ENCODE data around the gene C1orf105.

DNA sequence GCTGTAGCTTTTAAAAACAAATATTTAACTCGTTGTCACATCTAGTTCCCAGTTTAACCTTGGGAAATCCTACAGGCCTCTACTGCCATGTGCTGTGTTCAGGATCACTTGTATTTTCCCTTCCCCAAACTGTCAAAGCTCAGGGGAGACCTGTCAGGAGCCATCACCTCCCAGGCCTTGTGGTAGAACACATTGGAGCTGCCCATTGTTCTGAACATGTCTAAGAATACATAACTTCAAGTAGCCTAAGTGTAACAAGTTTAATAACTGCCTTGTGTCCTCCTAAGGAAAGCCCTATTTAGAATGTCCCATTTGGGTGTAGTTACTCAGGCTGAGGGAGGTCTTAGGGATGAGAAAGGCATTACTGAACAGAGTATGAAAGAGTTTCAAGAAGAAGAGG is 52.0 kb downstream of the C1orf105 start:
- TF ChIP-seq, protein P1, sequence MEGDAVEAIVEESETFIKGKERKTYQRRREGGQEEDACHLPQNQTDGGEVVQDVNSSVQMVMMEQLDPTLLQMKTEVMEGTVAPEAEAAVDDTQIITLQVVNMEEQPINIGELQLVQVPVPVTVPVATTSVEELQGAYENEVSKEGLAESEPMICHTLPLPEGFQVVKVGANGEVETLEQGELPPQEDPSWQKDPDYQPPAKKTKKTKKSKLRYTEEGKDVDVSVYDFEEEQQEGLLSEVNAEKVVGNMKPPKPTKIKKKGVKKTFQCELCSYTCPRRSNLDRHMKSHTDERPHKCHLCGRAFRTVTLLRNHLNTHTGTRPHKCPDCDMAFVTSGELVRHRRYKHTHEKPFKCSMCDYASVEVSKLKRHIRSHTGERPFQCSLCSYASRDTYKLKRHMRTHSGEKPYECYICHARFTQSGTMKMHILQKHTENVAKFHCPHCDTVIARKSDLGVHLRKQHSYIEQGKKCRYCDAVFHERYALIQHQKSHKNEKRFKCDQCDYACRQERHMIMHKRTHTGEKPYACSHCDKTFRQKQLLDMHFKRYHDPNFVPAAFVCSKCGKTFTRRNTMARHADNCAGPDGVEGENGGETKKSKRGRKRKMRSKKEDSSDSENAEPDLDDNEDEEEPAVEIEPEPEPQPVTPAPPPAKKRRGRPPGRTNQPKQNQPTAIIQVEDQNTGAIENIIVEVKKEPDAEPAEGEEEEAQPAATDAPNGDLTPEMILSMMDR (IDR thresholded peaks at IDR 0.05; ENCODE audit: poor library complexity): no peak
- TF ChIP-seq EZH2 (IDR thresholded peaks at IDR 0.05; ENCODE audit: borderline replicate concordance) (no peak), EZH2phosphoT487 (IDR thresholded peaks at IDR 0.05; ENCODE audit: low read depth, severe bottlenecking, unreplicated experiment) (no peak)
